G401 (cell line): ENCODE results near the gene CHIC1. TPM values are rescaled to one million over a fixed set of nuclear protein-coding genes. Genes with fewer than 3 reads are reported as not detected.
"Not testable (repeated sequence)": the region's sequence is repeated elsewhere in the genome, so short reads cannot be mapped to it uniquely, and the experiment has no call there.

Experiments
- DNase-seq: peaks from one replicate; pipeline ENCODE4 v3.0.0-alpha.2; 2015; ENCODE audit warnings: low spot score
- in situ Hi-C: cut with HindIII; loops from 2 replicates; pipeline ENCODE4 v1.10.0; 2016; ENCODE audit warnings: low sequenced_read_pairs, mixed read lengths
- total RNA-seq: library from RNA; depleted of rRNA; stranded (reverse); fragments of >200 nt; shearing (Covaris generic); gene quantifications from 2 replicates; pipeline ENCODE4 v1.2.3, GENCODE V29; 2014; rRNA removed

Gene CHIC1
- total RNA-seq, 1 experiment from 2014 or later = 5.6 TPM

DNA sequence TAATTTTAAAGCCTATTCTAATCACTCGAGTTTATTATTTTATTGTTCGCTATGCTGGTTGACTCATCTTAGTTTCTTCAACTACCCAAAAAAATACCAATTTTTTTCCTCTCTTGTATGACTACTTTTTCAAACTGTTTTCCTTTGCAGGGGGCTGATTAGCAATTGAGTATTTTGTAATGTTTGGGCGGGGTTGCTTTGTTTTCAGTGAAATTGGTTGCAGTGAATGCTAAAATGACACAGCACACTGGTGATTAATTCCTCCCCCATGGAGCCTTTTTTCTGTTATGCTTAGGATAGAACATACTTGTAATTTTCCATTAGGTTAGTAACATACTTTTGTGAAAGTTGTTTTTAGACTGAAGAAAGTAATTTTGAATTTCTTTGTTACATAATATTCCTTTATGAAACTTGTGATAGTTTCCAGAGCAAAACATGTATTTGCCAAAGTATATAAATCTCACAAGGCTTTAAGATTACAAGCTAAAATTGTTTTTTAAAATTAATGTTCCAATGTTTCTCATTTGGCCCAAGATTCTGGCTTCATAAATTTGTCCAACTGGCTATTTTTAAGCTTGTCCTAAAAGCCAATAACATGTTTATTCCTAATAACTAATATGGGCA, 120.4 kb downstream of the CHIC1 start:
- no peak for DNase-seq
- in situ Hi-C loops = no loop called here

DNA sequence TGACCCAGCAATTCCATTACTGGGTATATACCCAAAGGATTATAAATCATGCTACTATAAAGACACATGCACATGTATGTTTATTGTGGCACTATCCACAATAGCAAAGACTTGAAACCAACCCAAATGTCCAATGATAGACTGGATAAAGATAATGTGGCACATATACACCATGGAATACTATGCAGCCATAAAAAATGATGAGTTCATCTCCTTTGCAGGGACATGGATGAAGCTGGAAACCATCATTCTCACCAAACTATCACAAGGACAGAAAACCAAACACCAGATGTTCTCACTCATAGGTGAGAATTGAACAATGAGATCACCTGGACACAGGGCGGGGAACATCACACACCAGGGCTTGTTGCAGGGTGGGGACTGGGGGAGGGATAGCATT, 144.0 kb downstream of the CHIC1 start:
- in situ Hi-C loops = not testable (repeated sequence)

DNA sequence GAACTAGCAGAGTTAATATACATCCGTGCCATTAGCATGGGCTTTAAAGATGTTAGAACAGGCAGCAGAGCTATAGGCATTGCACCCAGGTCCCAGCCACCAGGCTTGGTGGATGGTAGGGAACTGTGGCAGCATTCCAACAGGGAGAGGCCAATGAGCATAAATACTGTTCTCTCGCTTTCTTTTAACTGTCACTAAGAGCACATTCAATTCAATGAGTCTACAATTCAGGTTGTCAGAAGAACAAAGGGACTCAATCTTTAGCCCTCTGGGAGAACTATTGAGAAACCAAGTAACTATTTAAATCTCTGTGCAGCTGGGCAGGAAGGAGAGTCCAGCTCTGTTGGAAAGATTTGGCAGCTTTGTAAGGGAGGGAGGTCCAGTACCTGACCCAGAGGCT, 165.6 kb downstream of the CHIC1 start:
- in situ Hi-C loops = no loop called here
- no peak for DNase-seq

More for the DNA sequence above, 144.0 kb downstream of the CHIC1 start:
- DNase-seq = not testable (repeated sequence)

Other genes with a start within 250 kb of the CHIC1 start
- gene CDX4, start 116.1 kb upstream of the CHIC1 start, total RNA-seq = not detected in 2 replicates